HepG2 (cell line): ENCODE measurements around the gene ARHGAP10. TPM values are rescaled to one million over a fixed set of nuclear protein-coding genes. Genes with fewer than 3 reads are reported as not detected.

Source experiments
- ATAC-seq: fragments of 200-7000 bp; cut with Tn5 transposase; 3 replicates; pipeline ENCODE4 v1.9.1; 2020; ENCODE audit warnings: mild to moderate bottlenecking, moderate library complexity
- BruUV-seq: library from RNA; stranded (reverse); fragments of 400-500 nt; replicated peaks from 2 replicates; lab custom pipeline; 2021; lab: Mats Ljungman, UMichigan
- CTCF ChIA-PET: fragments of 300-600 bp; formaldehyde crosslinking; extraction: SDS; loops from one replicate; lab custom pipeline; 2021; ENCODE audit warnings: low total read pairs, inconsistent platforms, low intra/inter-chr PET ratio; lab: Yijun Ruan, JAX
- POLR2A ChIA-PET: fragments of 350-600 bp; sonication (Branson Sonifier 250); formaldehyde crosslinking; loops from one replicate; lab custom pipeline; 2020; ENCODE audit warnings: antibody characterized with exemption, inconsistent platforms; lab: Yijun Ruan, JAX
- DNase-seq: peaks from one replicate; pipeline ENCODE4 v3.0.0-alpha.2; 2015; ENCODE audit warnings: low spot score
- FAIRE-seq: peaks from 3 replicates; lab custom pipeline; 2011; peaks lifted over from hg19 to GRCh38; lab: Jason Lieb, UNC
- H2AFZ ChIP-seq: one replicate; pipeline ENCODE4 v1.6.1; 2011; ENCODE audit warnings: low read length, inconsistent platforms
- H3K27ac ChIP-seq: fragments of 300-600 bp; 3 replicates; pipeline ENCODE4 v1.8.0; 2011; ENCODE audit warnings: mixed run types, mild to moderate bottlenecking, mixed read lengths, low read length, inconsistent platforms; ENCODE audit not compliant: insufficient read depth; ENCODE audit errors: extremely low read length
- H3K27me3 ChIP-seq, 2 experiments: fragments of 200-600 bp in 1 of 2; 2 replicates in 1 of 2; 3 replicates in 1 of 2; pipeline versions ENCODE4 v1.6.0 to v1.8.0; 2011; ENCODE audit warnings: low read length in 2 of 2, mild to moderate bottlenecking in 2 of 2, moderate library complexity in 2 of 2, inconsistent platforms in 1 of 2; ENCODE audit not compliant: insufficient read depth in 2 of 2, control insufficient read depth in 1 of 2
- H3K36me3 ChIP-seq, 2 experiments: fragments of 200-600 bp in 1 of 2; replicated peaks in 1 of 2; 2 replicates in 1 of 2; 3 replicates in 1 of 2; pipeline versions ENCODE4 v1.5.1 to v1.8.0; 2011; ENCODE audit warnings: low read length in 2 of 2, inconsistent platforms in 1 of 2; ENCODE audit not compliant: insufficient read depth in 2 of 2, control insufficient read depth in 1 of 2
- H3K4me1 ChIP-seq: 2 replicates; pipeline ENCODE4 v1.5.1; 2012; ENCODE audit warnings: low read length, inconsistent platforms; ENCODE audit not compliant: insufficient read depth
- H3K4me2 ChIP-seq: 2 replicates; pipeline ENCODE4 v1.6.0; 2011; ENCODE audit warnings: low read depth, low read length, inconsistent platforms
- H3K4me3 ChIP-seq, 3 experiments: fragments of 200-600 bp in 1 of 3; sonication (generic), shearing (Covaris generic) in 1 of 3; replicated peaks in 1 of 3; 2 replicates each; pipeline ENCODE4 v1.5.1; 2011 to 2016; ENCODE audit warnings: low read length in 3 of 3, inconsistent platforms in 2 of 3, low read depth in 2 of 3, mild to moderate bottlenecking in 2 of 3, control low read depth in 1 of 3, mixed read lengths in 1 of 3; ENCODE audit not compliant: insufficient read depth in 1 of 3
- H3K79me2 ChIP-seq: one replicate; pipeline ENCODE4 v1.6.1; 2011; ENCODE audit warnings: low read length, inconsistent platforms; ENCODE audit not compliant: insufficient read depth
- H3K9ac ChIP-seq: 2 replicates; pipeline ENCODE4 v1.6.0; 2011; ENCODE audit warnings: mild to moderate bottlenecking, low read depth, low read length, inconsistent platforms; ENCODE audit not compliant: insufficient read depth
- H3K9me3 ChIP-seq: 2 replicates; pipeline ENCODE4 v1.5.1; 2012; ENCODE audit warnings: mild to moderate bottlenecking, low read length
- H4K20me1 ChIP-seq: 2 replicates; pipeline ENCODE4 v1.6.0; 2011; ENCODE audit warnings: inconsistent platforms, mild to moderate bottlenecking, low read length, moderate library complexity; ENCODE audit not compliant: insufficient read depth
- CBFB ChIP-seq: sonication (generic); formaldehyde crosslinking; IDR thresholded peaks from 2 replicates; pipeline ENCODE4 v1.4.0; 2020; ENCODE audit warnings: missing genetic modification reagents
- GMEB2 ChIP-seq: IDR thresholded peaks from 2 replicates; pipeline ENCODE4 v1.6.1; 2016; ENCODE audit warnings: missing biosample characterization, missing genetic modification reagents, low read depth
- HNRNPUL1 ChIP-seq: fragments of 200-400 bp; formaldehyde crosslinking; IDR thresholded peaks from 2 replicates; pipeline ENCODE4 v1.6.1; 2017; ENCODE audit warnings: low read depth, mild to moderate bottlenecking, low read length, moderate library complexity
- ISL2 ChIP-seq: sonication (generic); formaldehyde crosslinking; IDR thresholded peaks from 2 replicates; pipeline ENCODE4 v1.5.0; 2020; ENCODE audit warnings: missing genetic modification reagents
- PHF8 ChIP-seq: sonication (generic); formaldehyde crosslinking; IDR thresholded peaks from 2 replicates; pipeline ENCODE4 v1.5.0; 2020; ENCODE audit warnings: missing genetic modification reagents
- RNF219 ChIP-seq: sonication (generic); formaldehyde crosslinking; IDR thresholded peaks from 2 replicates; pipeline ENCODE4 v1.5.0; 2020; ENCODE audit warnings: mild to moderate bottlenecking, missing genetic modification reagents
- SP4 ChIP-seq: sonication (generic); formaldehyde crosslinking; IDR thresholded peaks from 2 replicates; pipeline ENCODE4 v1.8.1; 2023; ENCODE audit warnings: mild to moderate bottlenecking, missing genetic modification reagents
- ZBTB1 ChIP-seq: sonication (generic); formaldehyde crosslinking; IDR thresholded peaks from 2 replicates; pipeline ENCODE4 v1.4.0; 2020; ENCODE audit warnings: missing genetic modification reagents, borderline replicate concordance
- ZNF337 ChIP-seq: sonication (generic); formaldehyde crosslinking; IDR thresholded peaks from 2 replicates; pipeline ENCODE4 v1.5.1; 2020; ENCODE audit warnings: missing genetic modification reagents, low read depth, mild to moderate bottlenecking, borderline replicate concordance
- ZNF407 ChIP-seq: sonication (generic); formaldehyde crosslinking; IDR thresholded peaks from one replicate; pipeline ENCODE4 v1.5.1; 2020; ENCODE audit warnings: mild to moderate bottlenecking, missing genetic modification reagents; ENCODE audit errors: not compliant biosample characterization
- ZNF879 ChIP-seq: sonication (generic); formaldehyde crosslinking; IDR thresholded peaks from 2 replicates; pipeline ENCODE4 v1.8.1; 2023; ENCODE audit warnings: missing genetic modification reagents
- WGBS: methylation state at CpG from one replicate; pipeline ENCODE4 v1.1.6; 2017; ENCODE audit warnings: low lambda C conversion rate; 5-methylcytosine and 5-hydroxymethylcytosine counted together
- in situ Hi-C: cut with HindIII; loops from 2 replicates; pipeline ENCODE4 v1.10.0; 2017; ENCODE audit warnings: low pct_unique_long_range_greater_than_20kb; ENCODE audit not compliant: extremely low pct_ligation_motif_present
- intact Hi-C: fragments of 100-400 bp; cut with micrococcal nuclease; formaldehyde crosslinking; loops from one replicate; pipeline ENCODE4 v1.10.0; 2022; ENCODE audit not compliant: unreplicated experiment
- polyA plus RNA-seq, 8 experiments: library from polyadenylated mRNA; depleted of rRNA in 3 of 8; stranded (reverse) in 7 of 8; unstranded in 1 of 8; fragments of >200 nt; fragmentation: Illumina TruSeq in 4 of 8; extraction: Trizol in 4 of 8; gene quantifications; 2 replicates each; pipeline versions ENCODE4 v1.2.1 to v1.2.3, GENCODE V29; 2011 to 2016; ENCODE audit warnings: low read depth in 4 of 8, missing spikeins in 1 of 8, mixed read lengths in 1 of 8; ENCODE audit not compliant: insufficient read depth in 1 of 8
- total RNA-seq, 5 experiments: library from RNA; depleted of rRNA; stranded (reverse); fragments of >200 nt; fragmentation: Illumina TruSeq; extraction: Trizol; gene quantifications; 2 replicates each; pipeline ENCODE4 v1.2.3, GENCODE V29; 2016; ENCODE audit warnings: low read depth in 1 of 5

ARHGAP10 gene
- total and polyA plus RNA-seq, 2 of the 13 experiments (the other 11 are each of a cell fraction or from before 2014, with no cell fraction given): 0.45 to 1.6 TPM

- no peak for TF ChIP-seq RNF219 (CRISPR knock-in tag)
- TF ChIP-seq SP4 (CRISPR knock-in tag): no peak
- no peak for TF ChIP-seq ISL2 (CRISPR knock-in tag)
- no peak for TF ChIP-seq PHF8 (CRISPR knock-in tag)
- TF ChIP-seq ZNF337: no peak
- no peak for TF ChIP-seq ZBTB1
These were observed 291.8 kb downstream of the ARHGAP10 start (continued) for GRCh38 chr4:148023512-148024181.

GRCh38 chr4:148025981-148026380 is 294.1 kb downstream of the ARHGAP10 start:
- H4K20me1 ChIP-seq: no peaks in the 10 kb centered on the region
- BruUV-seq: no TSS peak
- no peak overlapping the region for H3K9ac ChIP-seq
- H2AFZ ChIP-seq: no peak overlapping the region
- no peaks in the 10 kb centered on the region for H3K27me3 ChIP-seq
- H3K36me3 ChIP-seq: no peaks in the 10 kb centered on the region
- no peak for DNase-seq
- 59% methylated on average over 4 of the region's 4 CpGs for WGBS
- ChIA-PET POLR2A (no interaction called here), CTCF (no interaction called here)
- in situ Hi-C loops (no loop called here), intact Hi-C loops (no loop called here)
- no peaks in the 10 kb centered on the region for H3K4me1 ChIP-seq
- no peak overlapping the region for H3K4me2 ChIP-seq
- H3K27ac ChIP-seq: no peak overlapping the region
- no peak for ATAC-seq
- H3K9me3 ChIP-seq: no peaks in the 10 kb centered on the region
- H3K79me2 ChIP-seq: no peaks in the 10 kb centered on the region
- H3K4me3 ChIP-seq: no peak overlapping the region
- no peak for FAIRE-seq
- TF ChIP-seq ZNF407 (CRISPR knock-in tag) (no peak), HNRNPUL1 (no peak), CBFB (CRISPR knock-in tag) (no peak), ZNF879 (CRISPR knock-in tag) (no peak), GMEB2 (CRISPR knock-in tag) (no peak)
